Measurements from ENCODE around the gene CNGB1.

GRCh38 chr16:57923841-57924240 is 47.1 kb downstream of the CNGB1 start:
- TF ChIP-seq CTCF (IDR thresholded peaks at IDR 0.05; ENCODE audit: poor library complexity, severe bottlenecking) (no peak), EP300 (conservative IDR thresholded peaks at IDR 0.05; ENCODE audit: poor library complexity, severe bottlenecking) (no peak)

All from neural cell (in vitro differentiated cells).